ENCODE measurements around the gene ARHGAP24.
"Not testable (repeated sequence)": the region's sequence is repeated elsewhere in the genome, so short reads cannot be mapped to it uniquely, and the experiment has no call there.

ARHGAP24 gene

GRCh38 chr4:85913931-85914694, 439.2 kb downstream of the ARHGAP24 start:
- DNase-seq (ENCODE audit: extremely low spot score): no peak
- TF ChIP-seq ARNT (IDR thresholded peaks at IDR 0.05) (no peak), CTBP1 (IDR thresholded peaks at IDR 0.05; ENCODE audit: borderline replicate concordance) (no peak), NFRKB (IDR thresholded peaks at IDR 0.05) (no peak), FOXA1 (IDR thresholded peaks at IDR 0.05) (no peak), ELF4 (IDR thresholded peaks at IDR 0.05) (no peak), SUZ12 (IDR thresholded peaks at IDR 0.05) (no peak), PKNOX1 (IDR thresholded peaks at IDR 0.05) (no peak), FOXK2 (IDR thresholded peaks at IDR 0.05) (no peak), BHLHE40 (IDR thresholded peaks at IDR 0.05; ENCODE audit: borderline replicate concordance) (no peak), SP1 (IDR thresholded peaks at IDR 0.05) (no peak), L3MBTL2 (conservative IDR thresholded peaks at IDR 0.05) (no peak), ZNF384 (IDR thresholded peaks at IDR 0.05) (no peak), HDGF (IDR thresholded peaks at IDR 0.05; ENCODE audit: borderline replicate concordance) (no peak), FOXM1 (IDR thresholded peaks at IDR 0.05; ENCODE audit: borderline replicate concordance) (no peak), TARDBP (IDR thresholded peaks at IDR 0.05) (no peak), LEF1 (IDR thresholded peaks at IDR 0.05; ENCODE audit: borderline replicate concordance) (no peak)
- POLR2A ChIA-PET: no interaction called here
- CTCF ChIA-PET: no interaction called here

GRCh38 chr4:85915570-85915969, 440.6 kb downstream of the ARHGAP24 start:
- POLR2A ChIA-PET; CTCF ChIA-PET; DNase-seq (ENCODE audit: extremely low spot score): not testable (repeated sequence)

- DNase-seq (ENCODE audit: extremely low spot score): no peak
- POLR2A ChIA-PET: no interaction called here
- CTCF ChIA-PET: no interaction called here
- TF ChIP-seq ARNT (IDR thresholded peaks at IDR 0.05) (no peak), PKNOX1 (IDR thresholded peaks at IDR 0.05) (peak; percentile 80)
Measured at GRCh38 chr4:85919200-85919887, 444.4 kb downstream of the ARHGAP24 start.

GRCh38 chr4:85925071-85925470, 450.1 kb downstream of the ARHGAP24 start:
- no peak for DNase-seq (ENCODE audit: extremely low spot score)
- POLR2A ChIA-PET: no interaction called here
- no peak for TF ChIP-seq HDGF (IDR thresholded peaks at IDR 0.05; ENCODE audit: borderline replicate concordance)
- no peak for TF ChIP-seq TARDBP (IDR thresholded peaks at IDR 0.05)
- TF ChIP-seq FOXK2 (IDR thresholded peaks at IDR 0.05): no peak
- TF ChIP-seq LEF1 (IDR thresholded peaks at IDR 0.05; ENCODE audit: borderline replicate concordance): no peak
- TF ChIP-seq SP1 (IDR thresholded peaks at IDR 0.05): no peak
- no peak for TF ChIP-seq ELF4 (IDR thresholded peaks at IDR 0.05)
- no peak for TF ChIP-seq PKNOX1 (IDR thresholded peaks at IDR 0.05)
- CTCF ChIA-PET: no interaction called here

- ChIA-PET CTCF (no interaction called here), POLR2A (no interaction called here)
- no peak for DNase-seq (ENCODE audit: extremely low spot score)
- no peak for TF ChIP-seq ZNF384 (IDR thresholded peaks at IDR 0.05)
- TF ChIP-seq SP1 (IDR thresholded peaks at IDR 0.05): no peak
- no peak for TF ChIP-seq TARDBP (IDR thresholded peaks at IDR 0.05)
- no peak for TF ChIP-seq ARNT (IDR thresholded peaks at IDR 0.05)
- no peak for TF ChIP-seq CTBP1 (IDR thresholded peaks at IDR 0.05; ENCODE audit: borderline replicate concordance)
- TF ChIP-seq NFRKB (IDR thresholded peaks at IDR 0.05): no peak
Measured at GRCh38 chr4:85928775-85929591, 454.0 kb downstream of the ARHGAP24 start.

GRCh38 chr4:85929961-85930665, 455.2 kb downstream of the ARHGAP24 start:
- CTCF ChIA-PET: no interaction called here
- no peak for DNase-seq (ENCODE audit: extremely low spot score)
- POLR2A ChIA-PET: no interaction called here
- TF ChIP-seq SP1 (IDR thresholded peaks at IDR 0.05): no peak
